SU-DHL-6 (cell line): ENCODE measurements around the gene SERPINA6.
"Not testable (repeated sequence)": the region's sequence is repeated elsewhere in the genome, so short reads cannot be mapped to it uniquely, and the experiment has no call there.

Experiments
- H2AFZ ChIP-seq: fragments of 200-600 bp; sonication (generic); 2 replicates; pipeline ENCODE4 v1.6.1; 2014; ENCODE audit warnings: low read depth, mild to moderate bottlenecking, moderate library complexity, mixed read lengths, antibody characterized with exemption, low read length; ENCODE audit not compliant: severe bottlenecking
- H3F3A ChIP-seq: fragments of 200-600 bp; shearing (Covaris generic); 2 replicates; pipeline ENCODE4 v1.6.0; 2016; ENCODE audit warnings: antibody characterized with exemption, mild to moderate bottlenecking; ENCODE audit not compliant: insufficient read depth
- H3K27ac ChIP-seq: fragments of 200-600 bp; sonication (generic); 2 replicates; pipeline ENCODE4 v1.5.1; 2016; ENCODE audit warnings: low read depth, mild to moderate bottlenecking, low read length, moderate library complexity, mixed read lengths
- H3K27me3 ChIP-seq: fragments of 200-600 bp; sonication (generic), shearing (Covaris generic); 2 replicates; pipeline ENCODE4 v1.6.0; 2014; ENCODE audit warnings: mild to moderate bottlenecking, low read length
- H3K36me3 ChIP-seq: fragments of 200-600 bp; sonication (generic); 2 replicates; pipeline ENCODE4 v1.6.1; 2014; ENCODE audit warnings: mild to moderate bottlenecking, low read length, mixed read lengths
- H3K4me2 ChIP-seq: fragments of 300-600, 200-600 bp; shearing (Covaris generic), sonication (generic); 2 replicates; pipeline ENCODE4 v1.6.0; 2014; ENCODE audit warnings: low read length, low read depth, mild to moderate bottlenecking; ENCODE audit not compliant: poor library complexity, severe bottlenecking
- H3K4me3 ChIP-seq: fragments of 200-600 bp; sonication (generic); 2 replicates; pipeline ENCODE4 v1.5.1; 2014; ENCODE audit warnings: antibody characterized with exemption, low read length, mild to moderate bottlenecking, mixed read lengths; ENCODE audit not compliant: insufficient read depth, poor library complexity, severe bottlenecking
- H3K79me2 ChIP-seq: fragments of 200-600 bp; sonication (generic); 2 replicates; pipeline ENCODE4 v1.6.1; 2014; ENCODE audit warnings: mild to moderate bottlenecking, low read length, moderate library complexity; ENCODE audit not compliant: insufficient read depth
- H3K9ac ChIP-seq: fragments of 200-600 bp; sonication (generic); 2 replicates; pipeline ENCODE4 v1.7.0; 2014; ENCODE audit warnings: mild to moderate bottlenecking, low read length
- H3K9me2 ChIP-seq: fragments of 200-600 bp; sonication (generic); replicated peaks from 2 replicates; pipeline ENCODE4 v1.6.1; 2014; ENCODE audit warnings: low read length; ENCODE audit not compliant: insufficient read depth
- H3K9me3 ChIP-seq: fragments of 200-600 bp; sonication (generic); 2 replicates; pipeline ENCODE4 v1.6.1; 2014; ENCODE audit warnings: low read length, mixed read lengths; ENCODE audit not compliant: insufficient read depth
- H4K20me1 ChIP-seq: fragments of 200-600 bp; sonication (generic); 2 replicates; pipeline ENCODE4 v1.6.1; 2014; ENCODE audit warnings: low read depth, mild to moderate bottlenecking, antibody characterized with exemption, low read length, moderate library complexity, mixed read lengths
- EZH2phosphoT487 ChIP-seq: fragments of 200-600 bp; sonication (generic), shearing (Covaris generic); conservative IDR thresholded peaks from 2 replicates; pipeline ENCODE4 v1.6.1; 2018; ENCODE audit warnings: mild to moderate bottlenecking, antibody characterized with exemption, low read length, moderate library complexity, mixed read lengths
- TF ChIP-seq, protein P1 (sequence below): fragments of 200-600 bp; sonication (generic); IDR thresholded peaks from one replicate; pipeline ENCODE4 v1.5.1; 2017; ENCODE audit warnings: antibody characterized with exemption, mild to moderate bottlenecking, low read length, moderate library complexity; ENCODE audit not compliant: insufficient read depth, poor library complexity, severe bottlenecking

SERPINA6 gene

DNA sequence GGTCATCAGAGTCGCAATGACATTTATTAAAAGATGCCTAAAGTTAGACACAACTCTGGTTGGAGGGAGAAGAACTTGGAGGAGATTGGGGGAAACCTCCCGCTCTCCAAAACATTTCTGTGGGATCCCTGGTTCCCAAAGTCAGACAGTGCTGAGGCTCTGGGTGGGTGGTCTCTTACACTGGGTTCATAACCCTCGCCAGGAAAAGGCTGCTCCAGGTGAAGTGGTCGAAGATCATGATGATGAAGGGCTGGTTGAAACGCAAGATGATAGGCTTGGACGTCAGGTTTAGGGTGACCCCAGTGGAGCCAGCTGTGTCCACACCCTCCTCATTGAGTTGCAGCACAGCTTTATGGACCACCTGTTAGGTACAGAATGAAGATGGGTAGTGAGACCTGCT lies 18.9 kb downstream of the SERPINA6 start:
- TF ChIP-seq EZH2phosphoT487 = no peak
- TF ChIP-seq, protein P1, sequence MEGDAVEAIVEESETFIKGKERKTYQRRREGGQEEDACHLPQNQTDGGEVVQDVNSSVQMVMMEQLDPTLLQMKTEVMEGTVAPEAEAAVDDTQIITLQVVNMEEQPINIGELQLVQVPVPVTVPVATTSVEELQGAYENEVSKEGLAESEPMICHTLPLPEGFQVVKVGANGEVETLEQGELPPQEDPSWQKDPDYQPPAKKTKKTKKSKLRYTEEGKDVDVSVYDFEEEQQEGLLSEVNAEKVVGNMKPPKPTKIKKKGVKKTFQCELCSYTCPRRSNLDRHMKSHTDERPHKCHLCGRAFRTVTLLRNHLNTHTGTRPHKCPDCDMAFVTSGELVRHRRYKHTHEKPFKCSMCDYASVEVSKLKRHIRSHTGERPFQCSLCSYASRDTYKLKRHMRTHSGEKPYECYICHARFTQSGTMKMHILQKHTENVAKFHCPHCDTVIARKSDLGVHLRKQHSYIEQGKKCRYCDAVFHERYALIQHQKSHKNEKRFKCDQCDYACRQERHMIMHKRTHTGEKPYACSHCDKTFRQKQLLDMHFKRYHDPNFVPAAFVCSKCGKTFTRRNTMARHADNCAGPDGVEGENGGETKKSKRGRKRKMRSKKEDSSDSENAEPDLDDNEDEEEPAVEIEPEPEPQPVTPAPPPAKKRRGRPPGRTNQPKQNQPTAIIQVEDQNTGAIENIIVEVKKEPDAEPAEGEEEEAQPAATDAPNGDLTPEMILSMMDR = no peak
- Histone ChIP-seq H2AFZ (no peak overlapping the region), H3K79me2 (no peaks in the 10 kb centered on the region)

DNA sequence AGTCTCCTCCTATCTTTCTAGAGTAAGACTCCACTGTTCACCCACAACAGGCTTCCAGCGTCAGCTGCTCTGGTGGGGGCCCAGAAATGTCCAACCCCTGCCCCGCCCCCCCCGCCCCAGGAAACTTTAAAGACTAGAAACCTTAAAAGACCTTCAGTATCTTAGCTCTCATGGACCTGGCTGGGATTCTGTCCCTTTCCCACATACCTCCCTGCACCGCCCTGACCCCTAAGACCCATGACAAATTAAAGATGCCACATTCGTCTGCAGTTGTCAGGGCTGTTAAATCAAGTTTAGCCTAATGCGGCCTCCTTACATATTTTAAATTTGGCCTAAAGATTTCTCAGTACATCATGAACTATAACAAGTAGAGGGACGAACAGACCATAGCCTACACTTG lies 20.0 kb downstream of the SERPINA6 start:
- H4K20me1 ChIP-seq = no peaks in the 10 kb centered on the region
- H3K9ac ChIP-seq = no peak overlapping the region
- no peak for TF ChIP-seq EZH2phosphoT487
- TF ChIP-seq, protein P1 = no peak
- H3K9me3 ChIP-seq = no peaks in the 10 kb centered on the region
- no peak overlapping the region for H2AFZ ChIP-seq
- no peak overlapping the region for H3K27ac ChIP-seq
- no peak overlapping the region for H3K4me2 ChIP-seq
- no peaks in the 10 kb centered on the region for H3K27me3 ChIP-seq
- H3K36me3 ChIP-seq = no peaks in the 10 kb centered on the region
- H3K4me3 ChIP-seq = no peak overlapping the region
- no peaks in the 10 kb centered on the region for H3K9me2 ChIP-seq
- no peaks in the 10 kb centered on the region for H3F3A ChIP-seq
- no peaks in the 10 kb centered on the region for H3K79me2 ChIP-seq

More for the DNA sequence above, 18.9 kb downstream of the SERPINA6 start:
- Histone ChIP-seq H3K27ac (no peak overlapping the region), H3F3A (no peaks in the 10 kb centered on the region), H3K9ac (no peak overlapping the region), H3K4me3 (no peak overlapping the region), H4K20me1 (no peaks in the 10 kb centered on the region), H3K36me3 (no peaks in the 10 kb centered on the region), H3K9me2 (no peaks in the 10 kb centered on the region), H3K9me3 (no peaks in the 10 kb centered on the region), H3K4me2 (no peak overlapping the region), H3K27me3 (no peaks in the 10 kb centered on the region)

DNA sequence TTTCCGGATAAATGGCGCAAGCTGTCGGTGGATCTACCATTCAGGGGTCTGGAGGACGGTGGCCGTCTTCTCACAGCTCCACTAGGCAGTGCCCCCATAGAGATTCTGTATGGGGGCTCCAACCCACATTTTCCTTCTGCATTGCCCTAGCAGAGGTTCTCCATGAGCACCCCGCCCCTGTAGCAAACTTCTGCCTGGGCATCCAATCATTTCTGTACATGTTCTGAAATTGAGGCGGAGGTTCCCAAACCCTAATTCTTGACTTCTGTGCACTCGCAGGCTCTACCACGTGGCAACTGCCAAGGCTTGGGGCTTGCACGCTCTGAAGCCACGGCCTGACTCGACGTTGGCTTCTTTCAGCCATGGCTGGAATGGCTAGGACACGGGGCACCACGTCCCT lies 25.0 kb downstream of the SERPINA6 start:
- no peaks in the 10 kb centered on the region for H4K20me1 ChIP-seq
- H3K4me3 ChIP-seq = no peak overlapping the region
- no peaks in the 10 kb centered on the region for H3K9me2 ChIP-seq
- H3K27ac ChIP-seq = no peak overlapping the region
- no peaks in the 10 kb centered on the region for H3F3A ChIP-seq
- no peaks in the 10 kb centered on the region for H3K36me3 ChIP-seq
- no peak overlapping the region for H3K4me2 ChIP-seq
- no peak overlapping the region for H3K9ac ChIP-seq
- TF ChIP-seq, protein P1 = no peak
- TF ChIP-seq EZH2phosphoT487 = no peak
- no peaks in the 10 kb centered on the region for H3K9me3 ChIP-seq
- H2AFZ ChIP-seq = no peak overlapping the region
- H3K27me3 ChIP-seq = no peaks in the 10 kb centered on the region
- H3K79me2 ChIP-seq = no peaks in the 10 kb centered on the region

DNA sequence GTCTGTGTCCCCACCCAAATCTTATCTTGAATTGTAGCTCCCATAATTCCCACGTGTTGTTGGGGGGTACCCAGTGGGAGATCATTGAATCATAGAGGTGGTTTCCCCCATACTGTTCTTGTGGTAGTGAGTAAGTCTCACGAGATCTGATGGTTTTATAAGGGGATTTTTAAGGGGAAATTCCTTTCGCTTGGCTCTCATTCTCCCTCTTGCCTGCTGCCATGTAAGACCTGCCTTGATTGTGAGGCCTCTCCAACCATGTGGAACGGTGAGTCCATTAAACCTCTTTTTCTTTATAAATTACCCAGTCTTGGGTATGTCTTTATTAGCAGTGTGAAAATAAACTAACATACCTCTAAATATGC lies 27.0 kb downstream of the SERPINA6 start:
- H3K9ac ChIP-seq, H4K20me1 ChIP-seq, H3K27ac ChIP-seq, H3K9me2 ChIP-seq, H3K4me3 ChIP-seq, H3F3A ChIP-seq, H3K4me2 ChIP-seq, H3K79me2 ChIP-seq, H3K36me3 ChIP-seq, H3K27me3 ChIP-seq, H3K9me3 ChIP-seq, H2AFZ ChIP-seq: not testable (repeated sequence)
